Measurements from ENCODE around the gene VARS1.
"Not testable (repeated sequence)": the region's sequence is repeated elsewhere in the genome, so short reads cannot be mapped to it uniquely, and the experiment has no call there.

VARS1 gene

DNA sequence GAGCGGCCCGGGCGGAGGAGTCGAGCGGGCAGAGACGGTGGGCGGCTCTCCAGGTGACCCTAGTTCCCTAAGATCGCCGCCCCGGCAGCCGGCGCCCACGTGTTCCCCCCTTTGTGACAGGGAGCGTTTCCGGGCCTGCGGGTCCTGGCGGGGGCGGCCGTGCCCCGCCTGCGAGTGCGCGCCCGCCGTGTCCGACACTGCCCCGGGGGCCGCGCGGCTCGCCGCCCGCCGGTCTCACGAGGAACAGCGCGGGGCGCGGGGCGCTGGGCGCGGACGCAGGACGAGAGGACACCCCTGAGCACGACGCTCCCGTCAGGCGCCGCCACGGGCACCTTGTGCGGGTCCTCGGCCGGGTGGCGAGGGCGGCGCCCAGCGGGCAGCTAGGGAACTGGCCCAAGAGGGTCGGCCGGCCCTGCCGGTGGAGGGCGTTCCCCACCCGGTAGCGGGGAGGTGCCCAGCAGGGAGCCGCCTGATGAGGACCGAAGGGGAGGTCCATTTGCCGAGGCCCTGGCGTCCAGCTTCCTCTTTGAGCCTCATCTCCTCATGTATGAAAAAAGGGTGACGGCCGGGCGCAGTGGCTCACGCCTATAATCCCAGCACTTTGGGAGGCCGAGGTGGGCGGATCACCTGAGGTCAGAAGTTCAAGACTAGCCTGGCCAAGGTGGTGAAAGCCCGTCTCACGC, at the start of gene VARS1:
Gene VARS1 (minus strand): TSS at position 137 of the 683 bp plus-strand sequence. CDS start 535 bp downstream, outside the sequence.
- in situ Hi-C loops (cut with MboI; ENCODE audit: low sequenced_read_pairs): no loop called here

DNA sequence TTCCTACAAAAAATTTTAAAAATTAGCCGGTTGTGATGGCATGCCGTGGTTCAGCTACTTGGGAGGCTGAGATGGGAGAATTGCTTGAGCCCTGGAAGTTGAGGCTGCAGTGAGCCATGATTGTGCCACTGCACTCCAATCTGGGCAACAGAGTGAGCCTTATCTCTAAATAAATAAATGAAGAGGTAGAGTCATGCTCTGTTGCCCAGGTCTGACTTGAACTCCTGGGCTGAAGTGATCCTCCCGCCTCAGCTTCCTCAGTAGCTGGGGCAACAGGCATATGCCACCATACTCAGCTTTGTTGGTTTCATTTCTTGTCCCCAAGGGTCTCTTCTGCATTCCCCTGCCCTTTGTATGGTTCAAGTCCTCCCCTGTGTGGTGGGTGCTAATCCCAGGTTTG, 49.0 kb upstream of the VARS1 start:
- in situ Hi-C loops (cut with MboI; ENCODE audit: low sequenced_read_pairs): no loop called here

DNA sequence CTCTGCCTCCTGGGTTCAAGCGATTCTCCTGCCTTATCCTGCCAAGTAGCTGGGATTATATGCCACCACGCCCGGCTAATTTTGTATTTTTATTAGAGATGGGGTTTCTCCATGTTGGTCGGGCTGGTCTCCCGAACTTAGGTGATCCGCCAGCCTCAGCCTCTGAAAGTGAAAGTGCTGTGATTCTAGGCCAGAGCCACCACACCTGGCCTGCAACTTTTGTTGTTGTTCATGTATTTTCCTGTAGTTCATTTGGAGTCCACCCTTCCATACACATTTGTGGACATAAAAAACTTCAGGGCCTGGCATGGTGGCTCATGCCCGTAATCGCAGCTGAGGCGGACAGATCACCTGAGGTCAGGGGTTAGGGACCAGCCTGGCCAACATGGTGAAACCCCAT, 46.5 kb upstream of the VARS1 start:
- in situ Hi-C loops (cut with MboI; ENCODE audit: low sequenced_read_pairs): no loop called here

DNA sequence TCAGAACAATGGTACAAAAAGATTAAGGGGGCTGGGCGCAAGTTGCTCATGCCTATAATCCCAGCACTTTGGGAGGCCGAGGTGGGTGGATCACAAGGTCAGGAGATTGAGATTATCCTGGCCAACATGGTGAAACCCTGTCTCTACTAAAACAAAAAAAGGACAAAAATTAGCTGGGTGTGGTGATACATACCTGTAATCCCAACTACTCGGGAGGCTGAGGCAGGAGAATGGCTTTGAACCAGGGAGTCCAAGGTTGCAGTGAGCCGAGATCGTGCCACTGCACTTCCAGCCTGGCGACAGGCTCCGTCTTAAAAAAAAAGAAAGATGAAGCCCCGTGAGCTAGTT, 44.2 kb upstream of the VARS1 start:
- in situ Hi-C loops (cut with MboI; ENCODE audit: low sequenced_read_pairs): not testable (repeated sequence)

DNA sequence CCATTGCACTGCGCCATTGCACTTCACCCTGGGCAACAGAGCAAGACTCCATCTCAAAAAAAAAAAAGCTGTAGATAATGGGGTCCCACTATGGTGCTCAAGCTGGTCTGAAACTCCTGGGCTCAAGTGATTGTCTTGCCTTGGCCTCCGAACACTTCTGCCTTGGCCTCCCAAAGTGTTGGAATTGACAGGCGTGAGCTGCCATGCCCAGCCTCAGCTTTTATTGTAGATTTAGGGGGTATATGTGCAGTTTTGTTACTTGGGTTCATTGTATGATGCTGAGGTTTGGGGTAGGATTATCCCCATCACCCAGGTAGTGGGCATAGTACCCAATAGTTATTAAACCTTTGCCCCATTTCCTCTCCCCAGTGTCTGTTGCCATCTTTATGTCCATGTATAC, 43.4 kb upstream of the VARS1 start:
- in situ Hi-C loops (cut with MboI; ENCODE audit: low sequenced_read_pairs): no loop called here

DNA sequence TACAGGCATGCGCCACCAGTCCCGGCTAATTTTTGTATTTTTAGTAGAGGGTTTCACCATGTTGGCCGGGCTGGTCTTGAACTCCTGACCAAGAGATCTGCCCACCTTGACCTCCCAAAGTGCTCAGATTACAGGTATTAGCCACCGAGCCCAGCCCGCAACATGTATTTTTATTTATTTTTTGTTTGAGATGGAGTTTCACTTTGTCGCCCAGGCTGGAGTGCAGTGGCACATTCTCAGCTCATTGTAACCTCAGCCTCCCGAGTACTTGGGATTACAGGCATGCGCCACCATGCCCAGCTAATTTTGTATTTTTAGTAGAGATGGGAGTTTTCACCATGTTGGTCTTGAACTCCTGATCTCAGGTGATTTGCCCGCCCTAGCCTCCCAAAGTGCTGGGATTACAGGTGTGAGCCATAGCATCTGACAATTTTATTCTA, 42.6 kb upstream of the VARS1 start:
- in situ Hi-C loops (cut with MboI; ENCODE audit: low sequenced_read_pairs): not testable (repeated sequence)

DNA sequence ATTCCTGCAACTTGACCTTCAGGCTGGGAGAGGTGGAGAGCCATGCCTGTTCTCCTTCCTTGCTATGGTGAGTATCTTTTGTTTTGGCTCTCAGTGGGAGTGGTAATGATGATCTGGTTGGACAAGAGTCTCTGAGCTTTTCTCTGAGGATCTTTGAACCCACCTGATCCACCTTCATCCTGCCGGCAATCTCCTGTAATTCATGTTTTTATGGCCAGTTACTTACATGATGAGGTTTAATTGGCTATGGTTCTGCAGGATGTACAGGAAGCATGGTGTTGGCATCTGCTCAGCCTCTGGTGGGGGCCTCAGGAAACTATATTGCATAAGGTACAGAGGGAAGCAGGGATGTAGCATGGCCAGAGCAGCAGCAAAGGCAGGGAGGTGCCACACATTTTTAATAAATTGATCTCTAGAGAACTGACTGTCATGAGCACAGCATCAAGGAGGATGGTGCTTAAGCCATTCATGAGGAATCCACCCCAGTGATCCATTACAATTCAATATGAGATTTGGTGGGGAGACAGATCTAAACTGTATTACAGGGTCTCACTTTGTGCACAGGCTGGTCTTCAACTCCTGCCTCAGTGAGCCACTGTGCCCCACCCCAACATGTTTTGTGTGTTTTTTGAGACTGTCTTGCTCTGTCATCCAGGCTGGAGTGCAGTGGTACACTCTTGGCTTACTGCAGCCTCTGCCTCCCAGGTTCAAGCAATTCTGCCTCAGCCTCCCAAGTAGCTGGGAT, 42.0 kb upstream of the VARS1 start:
- in situ Hi-C loops (cut with MboI; ENCODE audit: low sequenced_read_pairs): no loop called here

DNA sequence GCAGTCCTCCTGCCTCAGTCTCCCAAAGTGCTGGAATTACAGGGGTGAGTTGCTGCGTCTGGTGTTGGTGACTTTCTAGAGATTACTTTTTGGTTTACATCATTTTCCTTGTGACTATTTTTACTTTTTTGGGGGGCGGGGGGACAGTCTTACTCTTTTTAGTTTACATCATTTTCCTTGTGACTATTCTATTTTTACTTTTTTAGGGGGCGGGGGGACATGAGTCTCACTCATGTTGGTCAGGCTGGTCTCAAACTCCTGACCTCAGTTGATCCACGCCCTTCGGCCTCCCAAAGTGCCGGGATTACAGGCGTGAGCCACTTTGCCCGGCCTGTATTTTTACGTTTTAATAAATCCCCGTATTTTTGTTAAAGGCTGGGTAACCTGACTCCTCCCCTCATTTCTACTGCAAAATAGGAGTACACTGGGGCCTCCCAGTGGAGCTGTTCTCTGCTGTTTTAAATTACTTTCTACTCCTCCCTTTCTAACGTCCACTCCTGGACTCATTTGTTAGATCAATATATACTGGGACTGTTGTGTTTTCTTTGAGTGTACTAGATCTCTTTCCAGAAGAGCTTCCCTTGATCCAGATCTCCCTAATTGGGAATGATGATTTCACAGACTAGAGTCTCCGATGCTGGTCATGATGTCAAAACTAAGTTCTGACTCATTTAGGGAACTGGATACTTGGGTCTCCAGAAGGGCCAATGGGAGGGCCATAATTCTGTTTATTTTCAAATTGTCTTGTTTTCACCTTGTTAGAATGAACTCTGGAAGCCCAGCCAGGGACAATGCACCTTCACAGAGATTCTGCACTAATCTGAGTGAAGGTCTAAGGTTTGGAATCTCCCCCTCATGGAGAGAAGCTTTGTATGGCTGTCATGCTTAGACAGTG, 41.2 kb upstream of the VARS1 start:
- in situ Hi-C loops (cut with MboI; ENCODE audit: low sequenced_read_pairs): no loop called here

DNA sequence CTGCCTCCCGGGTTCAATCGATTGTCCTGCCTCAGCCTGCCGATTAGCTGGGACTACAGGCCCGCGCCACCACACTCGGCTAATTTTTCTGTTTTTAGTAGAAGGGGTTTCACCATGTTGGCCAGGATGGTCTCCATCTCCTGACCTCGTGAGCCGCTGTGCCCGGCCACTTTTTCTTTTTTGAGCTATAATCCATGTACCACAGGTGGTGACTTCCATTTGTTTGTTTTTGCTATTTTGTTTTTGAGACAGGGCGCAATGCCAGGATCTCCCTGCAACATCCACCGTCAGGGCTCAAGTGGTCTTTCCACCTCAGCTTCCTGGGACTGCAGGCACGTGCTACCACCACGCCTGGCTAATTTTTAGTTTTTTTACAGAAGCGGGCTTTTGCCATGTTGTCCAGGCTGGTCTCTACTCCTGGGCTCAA, 40.5 kb upstream of the VARS1 start:
- in situ Hi-C loops (cut with MboI; ENCODE audit: low sequenced_read_pairs): no loop called here

DNA sequence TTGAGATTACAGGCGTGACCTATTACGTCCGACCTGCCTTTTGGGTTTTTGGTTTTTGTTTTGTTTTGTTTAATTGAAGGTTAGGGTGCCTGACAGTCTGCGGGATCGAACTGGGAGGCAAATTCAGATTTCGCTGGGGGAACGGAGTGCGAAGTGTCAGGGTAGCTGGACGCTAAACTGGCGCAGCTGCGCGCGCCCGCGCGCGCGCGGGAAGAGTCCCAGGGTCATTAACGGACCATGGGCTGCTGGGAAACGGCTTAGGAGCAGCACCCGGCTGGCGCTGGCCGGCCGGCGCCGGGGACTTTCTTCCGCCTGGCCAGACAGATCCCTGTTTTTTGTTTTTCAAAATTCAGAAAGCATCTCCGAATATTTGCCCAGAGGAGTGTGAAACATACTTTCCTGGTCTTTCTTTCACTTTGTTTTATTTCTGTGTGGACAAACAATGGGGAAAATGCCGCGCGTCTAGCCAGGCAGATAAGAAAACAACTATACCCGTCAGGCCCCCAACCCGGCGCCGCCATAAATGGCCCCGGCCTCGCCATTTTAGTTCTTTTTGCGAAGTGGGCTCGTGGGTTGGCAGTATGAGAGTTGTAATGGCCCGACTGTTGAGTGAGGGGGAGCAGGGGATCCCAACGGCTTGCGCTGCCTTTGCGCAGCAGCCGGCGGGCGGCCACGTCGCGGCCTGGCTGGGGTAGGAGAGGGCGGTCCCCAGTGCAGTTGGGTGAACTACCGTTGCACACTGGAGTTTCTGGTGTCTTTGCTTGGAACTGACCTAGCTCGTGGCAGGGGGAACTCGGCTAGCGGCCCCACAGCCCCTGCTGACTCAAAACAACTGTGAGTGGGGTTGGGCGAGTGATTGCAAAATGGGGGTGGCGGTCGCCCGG, 39.1 kb upstream of the VARS1 start:
- in situ Hi-C loops (cut with MboI; ENCODE audit: low sequenced_read_pairs): no loop called here

DNA sequence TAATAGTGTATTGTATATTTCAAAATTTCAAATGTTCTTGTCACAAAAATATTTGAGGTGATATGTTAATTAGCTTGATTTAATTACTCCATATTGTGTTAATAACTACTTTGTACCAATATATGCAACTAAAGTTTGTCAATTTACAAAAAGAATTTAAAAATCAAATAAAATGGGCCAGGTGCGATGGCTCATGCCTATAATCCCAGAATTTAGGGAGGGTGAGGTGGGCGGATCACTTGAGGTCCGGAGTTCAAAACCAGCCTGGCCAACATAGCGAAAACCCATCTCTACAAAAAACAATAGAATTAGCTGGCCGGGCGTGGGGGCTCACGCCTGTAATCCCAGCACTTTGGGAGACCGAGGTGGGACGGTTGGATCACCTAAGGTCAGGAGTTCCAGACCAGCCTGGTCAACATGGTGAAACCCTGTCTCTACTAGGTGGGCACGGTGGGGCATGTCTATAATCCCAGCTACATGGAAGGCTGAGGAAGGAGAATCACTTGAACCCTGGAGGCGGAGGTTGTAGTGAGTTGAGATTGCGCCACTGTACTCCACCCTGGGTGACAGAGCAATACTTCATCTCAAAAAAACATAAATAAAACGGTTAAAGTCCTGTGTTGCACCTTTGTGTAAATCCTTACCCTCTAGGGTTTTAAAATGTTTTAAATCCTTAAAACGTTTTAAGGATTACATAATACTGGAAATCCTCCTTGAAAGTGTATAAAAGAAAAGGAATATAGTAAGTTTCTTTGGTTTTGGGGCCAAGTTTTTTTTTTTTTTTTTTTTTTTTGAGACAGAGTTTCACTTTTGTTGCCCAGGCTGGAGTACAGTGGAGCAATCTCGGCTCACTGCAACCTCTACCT, 36.0 kb upstream of the VARS1 start:
- in situ Hi-C loops (cut with MboI; ENCODE audit: low sequenced_read_pairs): no loop called here

DNA sequence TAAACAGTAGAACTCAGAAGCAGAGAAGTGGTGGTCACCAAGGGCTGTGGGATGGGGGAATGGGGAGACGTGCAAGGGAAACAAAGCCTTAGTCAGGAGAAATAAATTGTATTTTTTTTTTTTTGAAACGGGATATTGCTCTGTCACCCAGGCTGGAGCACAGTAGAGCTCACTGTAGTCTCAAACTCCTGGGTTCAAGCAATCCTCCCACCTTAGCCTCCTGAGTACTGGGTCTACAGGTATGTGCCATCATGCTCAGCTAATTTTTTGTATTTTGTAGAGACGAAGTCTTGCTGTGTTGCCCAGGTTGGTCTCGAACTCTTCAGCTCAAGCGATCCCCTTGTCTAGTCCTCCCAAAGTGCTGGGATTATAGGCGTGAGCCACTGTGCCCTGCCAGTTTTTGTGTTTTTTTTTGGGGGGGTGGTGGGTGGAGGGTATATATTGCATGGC, 35.4 kb upstream of the VARS1 start:
- in situ Hi-C loops (cut with MboI; ENCODE audit: low sequenced_read_pairs): no loop called here

DNA sequence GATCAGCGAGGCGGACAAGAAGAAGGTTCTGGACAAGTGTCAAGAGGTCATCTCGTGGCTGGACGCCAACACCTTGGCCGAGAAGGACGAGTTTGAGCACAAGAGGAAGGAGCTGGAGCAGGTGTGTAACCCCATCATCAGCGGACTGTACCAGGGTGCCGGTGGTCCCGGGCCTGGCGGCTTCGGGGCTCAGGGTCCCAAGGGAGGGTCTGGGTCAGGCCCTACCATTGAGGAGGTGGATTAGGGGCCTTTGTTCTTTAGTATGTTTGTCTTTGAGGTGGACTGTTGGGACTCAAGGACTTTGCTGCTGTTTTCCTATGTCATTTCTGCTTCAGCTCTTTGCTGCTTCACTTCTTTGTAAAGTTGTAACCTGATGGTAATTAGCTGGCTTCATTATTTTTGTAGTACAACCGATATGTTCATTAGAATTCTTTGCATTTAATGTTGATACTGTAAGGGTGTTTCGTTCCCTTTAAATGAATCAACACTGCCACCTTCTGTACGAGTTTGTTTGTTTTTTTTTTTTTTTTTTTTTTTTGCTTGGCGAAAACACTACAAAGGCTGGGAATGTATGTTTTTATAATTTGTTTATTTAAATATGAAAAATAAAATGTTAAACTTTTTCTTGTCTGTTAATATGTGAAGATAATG, 34.2 kb upstream of the VARS1 start:
- in situ Hi-C loops (cut with MboI; ENCODE audit: low sequenced_read_pairs): no loop called here

DNA sequence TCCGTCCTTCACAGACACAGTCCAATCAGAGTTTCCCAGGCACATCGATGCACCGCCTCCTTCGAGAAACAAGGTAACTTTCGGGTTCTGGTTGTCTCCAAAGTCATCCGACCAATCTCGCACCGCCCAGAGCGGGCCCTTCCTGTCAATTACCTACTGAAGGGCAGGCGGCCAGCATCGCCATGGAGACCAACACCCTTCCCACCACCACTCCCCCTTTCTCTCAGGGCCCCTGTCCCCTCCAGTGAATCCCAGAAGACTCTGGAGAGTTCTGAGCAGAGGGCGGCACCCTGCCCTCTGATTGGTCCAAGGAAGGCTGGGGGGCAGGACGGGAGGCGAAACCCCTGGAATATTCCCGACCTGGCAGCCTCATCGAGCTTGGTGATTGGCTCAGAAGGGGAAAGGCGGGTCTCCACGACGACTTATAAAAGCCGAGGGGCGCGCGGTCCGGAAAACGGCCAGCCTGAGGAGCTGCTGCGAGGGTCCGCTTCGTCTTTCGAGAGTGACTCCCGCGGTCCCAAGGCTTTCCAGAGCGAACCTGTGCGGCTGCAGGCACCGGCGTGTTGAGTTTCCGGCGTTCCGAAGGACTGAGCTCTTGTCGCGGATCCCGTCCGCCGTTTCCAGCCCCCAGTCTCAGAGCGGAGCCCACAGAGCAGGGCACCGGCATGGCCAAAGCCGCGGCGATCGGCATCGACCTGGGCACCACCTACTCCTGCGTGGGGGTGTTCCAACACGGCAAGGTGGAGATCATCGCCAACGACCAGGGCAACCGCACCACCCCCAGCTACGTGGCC, 31.9 kb upstream of the VARS1 start, which contains the start of gene HSPA1B:
Gene HSPA1B (plus strand): TSS at position 453 of the 794 bp plus-strand sequence. CDS start 213 bp downstream, at position 666.
- in situ Hi-C loops (cut with MboI; ENCODE audit: low sequenced_read_pairs): no loop called here

DNA sequence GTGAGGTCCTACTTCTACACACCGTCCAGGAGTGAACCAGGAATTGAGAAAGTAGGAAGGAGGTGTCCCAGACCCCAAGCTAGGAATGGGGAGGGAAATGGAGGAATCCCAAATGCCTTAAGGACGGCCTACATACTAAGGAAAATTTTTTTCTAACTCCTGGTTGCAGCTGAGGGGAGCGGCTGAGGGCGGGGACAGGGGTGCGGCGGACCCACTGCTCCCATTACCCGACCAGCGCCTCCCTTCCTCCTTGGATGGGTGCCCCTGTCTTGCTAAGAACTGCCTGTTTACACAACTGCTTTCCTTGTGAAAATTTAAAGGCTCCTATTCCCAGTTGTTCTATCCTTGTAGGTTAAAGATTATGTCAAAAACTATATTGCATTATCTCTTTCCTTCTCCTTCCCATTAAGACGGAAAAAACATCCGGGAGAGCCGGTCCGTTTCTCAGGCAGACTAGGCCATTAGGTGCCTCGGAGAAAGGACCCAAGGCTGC, 31.3 kb upstream of the VARS1 start:
- in situ Hi-C loops (cut with MboI; ENCODE audit: low sequenced_read_pairs): no loop called here

DNA sequence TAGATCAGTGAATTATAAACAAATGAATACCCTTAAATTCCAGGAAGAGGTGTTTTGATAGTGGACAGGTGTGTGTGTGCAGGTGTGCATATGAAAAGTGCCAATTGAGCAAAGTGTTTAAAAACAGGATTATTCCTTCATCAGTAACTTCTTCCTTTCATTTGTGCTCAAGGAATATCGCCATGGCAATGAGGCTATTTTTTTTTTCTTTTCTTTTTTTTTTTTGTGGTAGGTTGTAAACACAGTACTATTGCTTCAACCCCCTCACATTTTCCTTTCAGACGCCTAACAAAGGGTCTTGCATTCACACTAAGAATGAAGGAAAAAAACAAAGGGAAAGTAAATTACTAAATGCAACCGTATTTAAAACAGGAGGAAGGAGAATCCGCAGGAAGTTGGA, 30.0 kb upstream of the VARS1 start:
- in situ Hi-C loops (cut with MboI; ENCODE audit: low sequenced_read_pairs): no loop called here

DNA sequence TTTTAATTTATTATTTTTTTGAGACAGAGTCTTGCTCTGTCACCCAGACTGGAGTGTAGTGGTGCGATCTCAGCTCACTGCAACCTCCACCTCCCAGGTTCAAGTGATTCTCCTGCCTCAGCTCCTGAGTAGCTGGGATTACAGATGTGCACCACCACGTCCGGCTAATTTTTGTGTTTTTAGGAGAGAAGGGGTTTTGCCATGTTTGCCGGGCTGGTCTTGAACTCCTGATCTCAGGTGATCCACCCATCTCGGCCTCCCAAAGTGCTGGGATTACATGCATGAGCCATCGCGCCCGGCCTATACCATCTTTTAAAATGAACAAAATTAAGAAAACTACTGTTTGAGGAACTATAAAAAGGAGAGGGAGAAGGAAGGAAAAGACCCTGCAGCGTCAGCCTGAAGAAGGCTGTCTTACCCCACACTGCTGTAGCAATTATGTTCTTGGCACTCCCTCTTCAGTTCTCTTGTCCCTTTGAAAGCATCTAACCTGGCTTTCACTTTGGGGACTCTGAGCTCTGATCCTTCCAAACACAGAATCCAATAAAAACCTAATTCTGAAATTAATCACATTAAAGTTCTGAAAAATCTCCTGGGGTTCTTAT, 28.1 kb upstream of the VARS1 start:
- in situ Hi-C loops (cut with MboI; ENCODE audit: low sequenced_read_pairs): not testable (repeated sequence)
